Progenitor cell of endocrine pancreas (in vitro differentiated cells): Measurements from ENCODE around the gene FCAR. TPM values are rescaled to one million over a fixed set of nuclear protein-coding genes. Genes with fewer than 3 reads are reported as not detected.
"Not testable (repeated sequence)": the region's sequence is repeated elsewhere in the genome, so short reads cannot be mapped to it uniquely, and the experiment has no call there.

Experiments
- DNase-seq: peaks from one replicate; pipeline ENCODE4 v3.0.0; 2021; ENCODE audit warnings: low spot score; ENCODE audit not compliant: unreplicated experiment
- H3K27ac Mint-ChIP-seq: 2 replicates; pipeline ENCODE4 v1.8.0; 2021; ENCODE audit warnings: mild to moderate bottlenecking, moderate library complexity, mixed read lengths
- H3K27me3 Mint-ChIP-seq: 2 replicates; pipeline ENCODE4 v1.8.0; 2021; ENCODE audit warnings: mixed read lengths
- H3K36me3 Mint-ChIP-seq: 2 replicates; pipeline ENCODE4 v1.8.0; 2022; ENCODE audit warnings: mixed read lengths; ENCODE audit not compliant: insufficient read depth
- H3K4me1 Mint-ChIP-seq: 2 replicates; pipeline ENCODE4 v1.8.0; 2021; ENCODE audit warnings: low read depth, mixed read lengths
- H3K4me3 Mint-ChIP-seq: 2 replicates; pipeline ENCODE4 v1.8.0; 2021; ENCODE audit warnings: low read depth, mild to moderate bottlenecking, moderate library complexity, mixed read lengths
- H3K9me3 Mint-ChIP-seq: 2 replicates; pipeline ENCODE4 v1.8.0; 2021; ENCODE audit warnings: low read depth, mixed read lengths
- total RNA-seq: library from RNA; stranded (reverse); gene quantifications from 2 replicates; pipeline ENCODE4 v1.2.1, GENCODE V29; 2021
- TF ChIP-seq, protein P1 (sequence below): fragments of 200-600 bp; sonication (generic); IDR thresholded peaks from one replicate; pipeline ENCODE4 v1.5.0; 2021; ENCODE audit warnings: antibody characterized with exemption, mild to moderate bottlenecking; ENCODE audit not compliant: unreplicated experiment

Gene FCAR
- total RNA-seq, 1 donor from 2014 or later: not detected

DNA sequence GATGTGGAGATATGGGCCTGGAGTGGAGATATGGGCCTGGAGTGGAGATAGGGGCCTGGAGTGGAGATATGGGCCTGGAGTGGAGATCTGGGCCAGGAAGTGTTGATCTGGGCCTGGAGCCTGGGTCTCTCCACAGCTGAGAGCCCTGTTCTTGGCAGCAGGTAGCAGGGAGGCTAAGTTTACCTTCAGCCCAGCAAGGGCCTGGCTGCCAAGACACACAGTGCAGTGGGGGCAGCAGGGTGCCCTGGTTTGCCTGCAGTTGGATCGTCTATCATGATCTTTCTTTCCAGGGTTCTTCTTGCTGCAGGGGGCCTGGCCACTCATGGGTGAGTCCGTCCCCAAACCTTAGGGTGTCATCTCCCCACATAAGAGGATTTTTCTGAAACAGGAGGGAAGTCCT, 23.1 kb upstream of the FCAR start:
- no peak for DNase-seq
- TF ChIP-seq, protein P1, sequence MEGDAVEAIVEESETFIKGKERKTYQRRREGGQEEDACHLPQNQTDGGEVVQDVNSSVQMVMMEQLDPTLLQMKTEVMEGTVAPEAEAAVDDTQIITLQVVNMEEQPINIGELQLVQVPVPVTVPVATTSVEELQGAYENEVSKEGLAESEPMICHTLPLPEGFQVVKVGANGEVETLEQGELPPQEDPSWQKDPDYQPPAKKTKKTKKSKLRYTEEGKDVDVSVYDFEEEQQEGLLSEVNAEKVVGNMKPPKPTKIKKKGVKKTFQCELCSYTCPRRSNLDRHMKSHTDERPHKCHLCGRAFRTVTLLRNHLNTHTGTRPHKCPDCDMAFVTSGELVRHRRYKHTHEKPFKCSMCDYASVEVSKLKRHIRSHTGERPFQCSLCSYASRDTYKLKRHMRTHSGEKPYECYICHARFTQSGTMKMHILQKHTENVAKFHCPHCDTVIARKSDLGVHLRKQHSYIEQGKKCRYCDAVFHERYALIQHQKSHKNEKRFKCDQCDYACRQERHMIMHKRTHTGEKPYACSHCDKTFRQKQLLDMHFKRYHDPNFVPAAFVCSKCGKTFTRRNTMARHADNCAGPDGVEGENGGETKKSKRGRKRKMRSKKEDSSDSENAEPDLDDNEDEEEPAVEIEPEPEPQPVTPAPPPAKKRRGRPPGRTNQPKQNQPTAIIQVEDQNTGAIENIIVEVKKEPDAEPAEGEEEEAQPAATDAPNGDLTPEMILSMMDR: no peak
- no peaks in the 10 kb centered on the region for H3K36me3 Mint-ChIP-seq
- H3K4me3 Mint-ChIP-seq: no peak overlapping the region
- peaks cover 61% of the 10 kb centered on the region for H3K9me3 Mint-ChIP-seq
- no peak overlapping the region for H3K27ac Mint-ChIP-seq
- no peaks in the 10 kb centered on the region for H3K4me1 Mint-ChIP-seq
- no peaks in the 10 kb centered on the region for H3K27me3 Mint-ChIP-seq

- Mint-ChIP-seq H3K27ac (no peak overlapping the region), H3K27me3 (no peaks in the 10 kb centered on the region), H3K9me3 (peaks cover 59% of the 10 kb centered on the region), H3K4me1 (no peaks in the 10 kb centered on the region), H3K4me3 (no peak overlapping the region), H3K36me3 (no peaks in the 10 kb centered on the region)
- DNase-seq: no peak
- TF ChIP-seq, protein P1: no peak
These were observed 22.7 kb upstream of the FCAR start for GRCh38 chr19:54851353-54851752.

GRCh38 chr19:54855241-54855640, 18.8 kb upstream of the FCAR start:
- not testable (repeated sequence) for H3K36me3 Mint-ChIP-seq, H3K27ac Mint-ChIP-seq
- H3K9me3 Mint-ChIP-seq: peaks cover 48% of the 10 kb centered on the region

DNA sequence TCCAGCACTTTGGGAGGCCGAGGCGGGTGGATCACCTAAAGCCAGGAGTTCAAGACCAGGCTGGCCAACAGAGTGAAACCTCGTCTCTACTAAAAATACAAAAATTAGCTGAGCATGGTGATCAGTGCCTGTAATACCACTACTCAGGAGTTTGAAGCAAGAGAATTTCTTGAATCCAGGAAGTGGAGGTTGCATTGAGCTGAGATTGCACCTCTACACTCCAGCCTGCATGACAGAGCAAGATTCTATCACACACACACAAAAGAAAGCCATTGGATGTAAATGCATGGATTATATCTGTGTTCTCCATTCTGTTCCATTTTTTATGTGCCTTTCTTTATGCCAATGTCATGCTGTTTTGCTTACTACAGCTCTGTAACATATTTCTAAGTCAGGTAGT, 15.6 kb upstream of the FCAR start:
- not testable (repeated sequence) for H3K4me3 Mint-ChIP-seq, H3K36me3 Mint-ChIP-seq, H3K27me3 Mint-ChIP-seq, DNase-seq, H3K27ac Mint-ChIP-seq, H3K4me1 Mint-ChIP-seq
- H3K9me3 Mint-ChIP-seq: peaks cover 34% of the 10 kb centered on the region

More at GRCh38 chr19:54855241-54855640, 18.8 kb upstream of the FCAR start:
- not testable (repeated sequence) for H3K4me3 Mint-ChIP-seq, DNase-seq, H3K27me3 Mint-ChIP-seq, H3K4me1 Mint-ChIP-seq

- not testable (repeated sequence) for H3K4me1 Mint-ChIP-seq, H3K27ac Mint-ChIP-seq, H3K36me3 Mint-ChIP-seq, H3K4me3 Mint-ChIP-seq, H3K27me3 Mint-ChIP-seq, DNase-seq
- H3K9me3 Mint-ChIP-seq: peaks cover 28% of the 10 kb centered on the region
These were observed 14.6 kb upstream of the FCAR start for GRCh38 chr19:54859421-54859820.

- H3K27ac Mint-ChIP-seq, H3K27me3 Mint-ChIP-seq, DNase-seq, H3K36me3 Mint-ChIP-seq, H3K4me1 Mint-ChIP-seq, H3K4me3 Mint-ChIP-seq: not testable (repeated sequence)
- H3K9me3 Mint-ChIP-seq: peaks cover 17% of the 10 kb centered on the region
These were observed 10.6 kb upstream of the FCAR start for GRCh38 chr19:54863459-54863858.

- no peak overlapping the region for H3K27ac Mint-ChIP-seq
These were observed 2.3 kb upstream of the FCAR start for GRCh38 chr19:54871696-54872095.

More at GRCh38 chr19:54871696-54872095, 2.3 kb upstream of the FCAR start:
- DNase-seq: no peak
- Mint-ChIP-seq H3K36me3 (no peaks in the 10 kb centered on the region), H3K27me3 (peaks cover 13% of the 10 kb centered on the region), H3K9me3 (peaks cover 9% of the 10 kb centered on the region), H3K4me3 (no peak overlapping the region), H3K4me1 (peaks cover 4% of the 10 kb centered on the region)
- TF ChIP-seq, protein P1: no peak
